HG02870 (cell line): ENCODE measurements around the gene OLFM4.
A peak's percentile ranks its signal among the peaks of the same experiment; 100 is the strongest.

ENCODE experiments used
- ATAC-seq: cut with Tn5 transposase; IDR thresholded peaks from one replicate; pipeline ENCODE4 v1.9.1; 2021; ENCODE audit warnings: mild to moderate bottlenecking, moderate library complexity; ENCODE audit not compliant: unreplicated experiment

Gene OLFM4, protein sequence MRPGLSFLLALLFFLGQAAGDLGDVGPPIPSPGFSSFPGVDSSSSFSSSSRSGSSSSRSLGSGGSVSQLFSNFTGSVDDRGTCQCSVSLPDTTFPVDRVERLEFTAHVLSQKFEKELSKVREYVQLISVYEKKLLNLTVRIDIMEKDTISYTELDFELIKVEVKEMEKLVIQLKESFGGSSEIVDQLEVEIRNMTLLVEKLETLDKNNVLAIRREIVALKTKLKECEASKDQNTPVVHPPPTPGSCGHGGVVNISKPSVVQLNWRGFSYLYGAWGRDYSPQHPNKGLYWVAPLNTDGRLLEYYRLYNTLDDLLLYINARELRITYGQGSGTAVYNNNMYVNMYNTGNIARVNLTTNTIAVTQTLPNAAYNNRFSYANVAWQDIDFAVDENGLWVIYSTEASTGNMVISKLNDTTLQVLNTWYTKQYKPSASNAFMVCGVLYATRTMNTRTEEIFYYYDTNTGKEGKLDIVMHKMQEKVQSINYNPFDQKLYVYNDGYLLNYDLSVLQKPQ

GRCh38 chr13:53028637-53029203 is at the start of gene OLFM4:
Gene OLFM4 (plus strand): TSS chr13:53028813. CDS start chr13:53028837, 24 bp downstream.
- ATAC-seq: no peak

GRCh38 chr13:52978989-52979388 is 49.6 kb upstream of the OLFM4 start:
- no peak for ATAC-seq

DNA sequence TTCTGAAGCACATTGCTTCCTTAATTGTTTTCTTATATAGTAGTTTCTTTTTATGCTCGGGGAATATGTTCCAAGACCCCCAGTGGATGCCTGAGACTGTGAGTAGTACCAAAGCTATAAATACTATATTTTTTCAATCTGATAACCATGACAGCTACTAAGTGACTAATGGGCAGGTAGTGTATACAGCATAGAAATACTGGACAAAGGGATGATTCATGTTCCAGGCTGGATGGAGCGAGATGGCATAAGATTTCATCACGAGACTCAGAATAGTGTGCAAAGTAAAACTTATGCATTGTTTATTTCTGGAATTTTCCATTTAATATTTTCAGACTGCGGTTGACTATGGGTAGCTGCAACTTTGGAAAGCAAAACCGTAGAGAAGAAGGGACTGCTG is 47.9 kb upstream of the OLFM4 start:
- no peak for ATAC-seq

GRCh38 chr13:52983836-52984235 is 44.8 kb upstream of the OLFM4 start:
- no peak for ATAC-seq

DNA sequence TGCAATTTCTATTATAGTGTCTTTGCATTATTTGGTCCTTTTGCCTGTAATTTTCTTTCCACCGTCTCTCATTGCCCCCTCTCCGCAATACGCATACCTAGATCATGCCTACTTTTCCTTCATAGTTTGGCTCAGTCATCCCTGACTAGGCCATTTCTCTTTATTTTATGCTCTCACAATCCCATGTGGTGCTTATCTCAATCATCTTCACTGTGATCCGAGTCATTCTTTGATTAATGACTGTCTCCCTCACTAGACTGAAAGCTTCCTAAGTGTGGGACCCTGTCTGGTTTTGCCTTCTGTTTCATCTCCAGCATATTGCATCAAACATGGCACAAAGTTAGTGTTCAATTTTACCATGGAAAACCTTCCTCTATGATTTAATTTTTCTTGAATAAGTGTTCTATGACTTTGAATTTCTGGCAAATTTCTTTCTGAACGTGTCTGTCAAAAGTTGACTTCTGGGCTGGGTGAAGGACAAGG is 43.7 kb upstream of the OLFM4 start:
- ATAC-seq: no peak

- no peak for ATAC-seq
These were observed 37.1 kb upstream of the OLFM4 start for GRCh38 chr13:52991344-52992020.

DNA sequence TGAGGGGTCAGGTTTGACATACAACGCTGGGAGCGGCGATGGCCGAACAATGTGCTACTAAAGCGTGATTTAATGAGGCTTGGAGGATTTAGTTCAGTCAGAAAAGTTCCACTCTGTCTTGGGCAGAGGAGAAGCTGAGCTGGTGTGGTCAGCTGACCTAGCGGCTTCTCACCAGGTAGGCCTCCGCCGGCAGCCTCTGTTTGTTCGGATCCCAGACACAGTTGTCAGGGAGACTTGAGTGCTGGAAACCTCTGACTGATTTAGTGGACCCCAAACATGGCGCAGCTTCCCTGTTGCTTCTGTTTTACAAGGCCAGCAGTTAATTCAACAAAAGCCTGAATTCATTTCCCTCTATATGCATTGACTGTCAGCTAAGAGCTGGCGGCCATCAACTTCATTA is 36.5 kb upstream of the OLFM4 start:
- ATAC-seq: no peak

DNA sequence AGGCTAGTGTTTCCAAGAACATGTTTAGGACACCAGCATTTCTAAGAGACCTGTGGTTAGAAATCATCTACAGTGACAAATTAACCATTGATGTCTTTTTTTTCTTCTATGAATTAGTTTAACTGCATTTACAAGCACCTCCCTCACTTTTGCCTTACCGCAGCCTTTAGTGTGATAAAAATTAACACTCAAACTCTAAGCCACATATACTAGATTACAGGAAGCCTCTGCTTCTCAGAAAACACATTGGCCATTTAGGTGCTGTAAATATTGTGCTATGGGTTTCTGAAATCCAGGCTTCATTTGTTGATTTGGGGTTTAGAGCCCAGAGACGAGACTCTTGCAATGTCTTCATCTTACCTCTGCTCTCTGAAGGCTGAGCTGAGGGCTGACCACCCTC is 34.6 kb upstream of the OLFM4 start:
- no peak for ATAC-seq

DNA sequence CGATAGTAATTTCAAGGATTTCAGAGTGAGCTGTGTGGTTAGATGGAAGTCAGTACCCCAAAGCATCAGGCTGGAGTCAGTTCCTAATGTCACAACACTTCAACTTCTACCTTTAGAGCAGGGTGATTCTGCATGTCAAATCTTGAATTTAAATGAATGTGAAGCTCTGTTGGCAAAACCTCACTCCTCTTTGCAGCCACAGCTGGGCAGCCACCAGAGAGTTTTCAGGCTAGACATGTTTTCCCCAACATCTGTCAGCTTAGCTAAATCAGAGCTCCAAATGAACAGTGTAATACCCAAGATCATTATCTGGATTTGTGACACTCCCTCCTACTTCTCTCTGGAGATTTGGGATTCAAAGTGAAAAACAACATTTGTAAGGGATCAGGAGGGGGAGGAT is 33.7 kb upstream of the OLFM4 start:
- ATAC-seq: no peak

DNA sequence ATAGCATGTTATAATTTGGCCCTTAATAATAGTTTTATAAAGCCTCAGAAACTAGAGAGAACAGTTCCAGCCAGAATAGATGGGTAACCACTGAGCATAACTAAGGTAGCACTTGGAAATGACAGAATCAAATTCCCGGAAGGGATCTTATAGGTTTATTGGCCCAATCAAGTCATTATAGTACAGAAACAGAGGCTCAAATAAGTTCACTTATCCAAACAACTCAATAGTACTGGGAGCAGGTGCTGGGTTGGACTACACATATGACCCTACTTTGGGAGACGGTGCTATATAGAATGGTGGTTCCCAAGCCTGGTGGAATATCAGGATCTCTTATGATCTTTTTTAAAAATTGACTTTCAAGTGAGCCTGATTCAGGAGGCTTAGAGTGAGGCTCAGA is 32.7 kb upstream of the OLFM4 start:
- ATAC-seq: no peak

- ATAC-seq: no peak
These were observed 30.4 kb upstream of the OLFM4 start for GRCh38 chr13:52997951-52998876.

DNA sequence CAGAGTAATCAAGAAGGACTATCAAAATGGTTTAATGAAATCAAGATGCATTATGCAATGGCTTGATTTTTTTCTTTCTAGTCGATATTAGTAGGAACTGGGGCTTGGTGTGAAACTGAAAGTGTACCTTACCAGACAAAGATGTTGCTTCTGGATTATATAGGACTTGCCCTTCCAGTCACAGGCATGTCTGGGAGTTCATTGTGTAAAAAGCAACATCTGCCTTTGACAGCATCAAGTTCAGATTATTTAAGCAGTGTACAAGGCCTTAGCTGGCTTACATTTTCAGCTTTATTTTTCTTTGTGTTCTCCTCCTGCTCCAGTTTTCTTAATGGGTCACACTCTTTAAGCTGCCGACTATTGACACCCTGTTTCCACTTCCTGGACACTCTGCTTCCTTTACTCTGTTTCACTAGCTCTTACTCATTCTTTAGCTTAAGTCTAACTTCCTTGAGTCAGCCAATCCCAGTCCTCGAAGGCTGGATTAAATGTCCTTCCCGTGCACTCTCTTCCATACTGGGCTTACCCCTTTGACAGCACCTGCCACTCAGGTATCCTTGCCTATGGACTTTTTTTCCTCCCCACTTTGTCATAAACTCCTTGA is 29.4 kb upstream of the OLFM4 start:
- ATAC-seq: no peak

GRCh38 chr13:53001444-53002225 is 27.0 kb upstream of the OLFM4 start:
- no peak for ATAC-seq

GRCh38 chr13:53004573-53004972 is 24.0 kb upstream of the OLFM4 start:
- ATAC-seq: no peak

DNA sequence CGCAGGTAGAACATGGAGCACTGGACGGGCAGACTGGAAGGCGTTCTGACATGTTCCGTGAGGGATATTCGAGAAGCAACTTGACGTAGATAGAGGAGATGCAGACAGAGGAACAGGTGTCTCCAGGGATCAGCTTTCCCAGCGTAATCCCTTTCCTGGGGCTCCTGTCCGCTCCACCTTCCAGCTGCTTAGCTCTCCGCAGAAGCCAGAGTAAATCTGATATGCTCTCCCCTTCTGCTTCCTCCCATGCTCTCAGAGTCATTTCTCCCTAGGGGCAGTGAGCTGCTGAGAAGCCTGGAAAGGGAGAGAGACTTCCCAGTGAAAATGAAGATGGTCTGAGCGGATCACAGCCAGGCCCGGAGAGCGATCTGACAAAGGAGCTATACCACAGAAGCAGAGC is 23.0 kb upstream of the OLFM4 start:
- no peak for ATAC-seq

- ATAC-seq: no peak
These were observed 20.7 kb upstream of the OLFM4 start for GRCh38 chr13:53007872-53008271.

- no peak for ATAC-seq
These were observed 18.1 kb upstream of the OLFM4 start for GRCh38 chr13:53010374-53011105.

DNA sequence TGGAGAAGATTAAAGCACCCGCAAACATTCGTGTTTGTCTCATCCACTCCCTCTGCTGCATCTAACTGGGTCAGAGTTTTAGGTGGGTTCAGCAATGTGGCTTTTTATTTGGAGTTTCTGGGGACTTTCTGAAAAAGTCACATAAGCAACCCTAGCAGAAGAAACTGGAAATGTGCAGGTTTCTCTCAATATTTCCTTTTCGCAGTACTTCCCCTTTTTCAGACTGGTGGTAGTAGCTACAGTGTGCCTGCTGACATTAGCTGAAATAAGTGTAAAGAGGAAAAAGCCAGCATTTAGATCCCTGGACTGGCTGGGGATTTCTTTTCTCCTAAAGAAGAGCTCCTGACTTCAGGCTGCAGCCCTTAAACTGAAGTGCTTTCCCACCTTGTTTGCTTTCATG is 15.9 kb upstream of the OLFM4 start:
- peak; percentile 73 for ATAC-seq

GRCh38 chr13:53013113-53013512 is 15.5 kb upstream of the OLFM4 start:
- ATAC-seq: peak; percentile 3
